Measurements from ENCODE around the gene MAT1A. TPM values are rescaled to one million over a fixed set of nuclear protein-coding genes. Genes with fewer than 3 reads are reported as not detected.

Gene MAT1A
- total and polyA plus RNA-seq, 2 of the 8 experiments (the other 6 are each of a cell fraction or from before 2014, with no cell fraction given), result 4.1 to 6.4 TPM

DNA sequence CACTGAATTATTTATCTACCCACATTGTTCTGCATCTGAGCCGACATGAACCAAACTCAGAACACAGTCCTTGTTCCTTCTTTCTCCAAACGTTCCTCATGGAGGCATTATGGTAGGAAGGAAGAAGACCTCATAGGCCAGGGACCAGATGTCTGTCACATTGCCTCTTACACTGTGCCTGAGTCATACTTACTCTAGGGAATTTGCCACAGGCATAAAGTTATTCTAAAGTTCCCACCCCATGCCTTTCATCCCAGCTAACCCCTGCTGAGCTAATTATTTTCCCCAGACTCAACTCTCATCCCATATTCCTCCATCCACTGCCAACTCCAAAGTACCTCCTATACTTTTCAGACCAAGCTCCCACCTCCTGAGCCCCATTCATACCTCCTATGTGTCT lies 21.2 kb downstream of the MAT1A start:
- H3K4me3 ChIP-seq (ENCODE audit: extremely low read depth in 1 of 4, insufficient read depth in 2 of 4, low read depth in 3 of 4, low read length in 4 of 4), result no peak overlapping the region
- no peak overlapping the region for H2BK12ac ChIP-seq (ENCODE audit: low read depth, low read length)
- ChIA-PET CTCF (ENCODE audit: partially characterized antibody) (interaction anchor here (1.1 to 1.6 kb wide), 4 partner anchors 9 to 110 kb away, joined by 3 to 10 read pairs (median 4); no protein-coding TSS in a partner anchor), POLR2A (ENCODE audit: partially characterized antibody) (no interaction called here)
- no peak overlapping the region for H3K23ac ChIP-seq (ENCODE audit: insufficient read length)
- no peaks in the 10 kb centered on the region for H3K9me3 ChIP-seq (ENCODE audit: insufficient read depth in 2 of 2, low read depth in 1 of 2, low read length in 1 of 2)
- no peaks in the 10 kb centered on the region for H3K79me1 ChIP-seq (ENCODE audit: low read depth, low read length)
- no peak overlapping the region for H2BK20ac ChIP-seq (ENCODE audit: low read length)
- H2BK5ac ChIP-seq (ENCODE audit: low read depth, low read length), result no peak overlapping the region
- no peaks in the 10 kb centered on the region for H4K20me1 ChIP-seq (replicated peaks in 1 of 2; ENCODE audit: control insufficient read depth in 1 of 2, insufficient read depth in 2 of 2, low read length in 2 of 2)
- H3K18ac ChIP-seq (ENCODE audit: extremely low read depth, low read length), result no peak overlapping the region
- no peak overlapping the region for H3K4me2 ChIP-seq (ENCODE audit: insufficient read depth in 1 of 2, low read depth in 2 of 2, low read length in 2 of 2)
- WGBS, 2 experiments (ENCODE audit: extremely low coverage in 1 of 2, insufficient coverage in 1 of 2, insufficient read length in 1 of 2, insufficient replicate concordance in 2 of 2, low coverage in 1 of 2, low lambda C conversion rate in 2 of 2, missing lambda C conversion rate in 1 of 2), result 89% methylated on average over 2 of the region's 2 CpGs; no CpG with 5 or more reads in 1 of the 2 experiments
- no peak overlapping the region for H2AK5ac ChIP-seq (ENCODE audit: low read depth, low read length)
- no peak overlapping the region for H3K27ac ChIP-seq (ENCODE audit: low read depth, low read length)
- no peak overlapping the region for H2AFZ ChIP-seq (ENCODE audit: low read length)
- no peaks in the 10 kb centered on the region for H3K36me3 ChIP-seq (ENCODE audit: control insufficient read depth in 2 of 4, insufficient read depth in 4 of 4, low read length in 3 of 4)
- no peak overlapping the region for H3K9ac ChIP-seq (replicated peaks in 1 of 4; ENCODE audit: extremely low read depth in 1 of 4, low read depth in 3 of 4, low read length in 3 of 4)
- no peaks in the 10 kb centered on the region for H3K79me2 ChIP-seq (ENCODE audit: control insufficient read depth in 1 of 2, insufficient read depth in 2 of 2, low read length in 2 of 2)
- peaks cover 0 to 13% (median 7%) of the 10 kb centered on the region in 4 experiments; a peak in 3 of 7 replicates for H3K4me1 ChIP-seq (replicated peaks in 1 of 4; ENCODE audit: control insufficient read depth in 3 of 4, insufficient read depth in 4 of 4, low read length in 3 of 4)
- no peak overlapping the region for H4K8ac ChIP-seq (ENCODE audit: extremely low read depth, insufficient read depth, low read length)
- DNase-seq (ENCODE audit: low read depth in 1 of 2, low spot score in 2 of 2), result no peak
- H3K27me3 ChIP-seq (replicated peaks in 1 of 4; ENCODE audit: control insufficient read depth in 3 of 4, extremely low read depth in 1 of 4, insufficient read depth in 3 of 4, low read length in 3 of 4), result no peaks in the 10 kb centered on the region; a peak in 1 of 7 replicates
- H3K23me2 ChIP-seq (ENCODE audit: low read depth, low read length), result no peaks in the 10 kb centered on the region
- H2BK15ac ChIP-seq (ENCODE audit: low read length), result no peak overlapping the region
- no peak overlapping the region for H3K14ac ChIP-seq (ENCODE audit: insufficient read length)
- no peak overlapping the region for H4K91ac ChIP-seq (replicated peaks; ENCODE audit: insufficient read length, low read length)
- H4K5ac ChIP-seq (ENCODE audit: insufficient read length, low read depth, low read length), result no peak overlapping the region
- no peak overlapping the region for H3K4ac ChIP-seq (replicated peaks; ENCODE audit: insufficient read length, low read depth, low read length)
- H2BK120ac ChIP-seq (replicated peaks; ENCODE audit: low read depth, low read length), result no peak overlapping the region
- FAIRE-seq, result no peak
- no peak overlapping the region for H3K56ac ChIP-seq (replicated peaks; ENCODE audit: insufficient read length, low read depth, low read length)
- TF ChIP-seq SP4 (IDR thresholded peaks at IDR 0.05; ENCODE audit: low read length), result no peak
- TF ChIP-seq CBX5 (IDR thresholded peaks at IDR 0.05; ENCODE audit: low read depth, low read length), result no peak
- TF ChIP-seq FOSL1 (IDR thresholded peaks at IDR 0.05; ENCODE audit: insufficient read depth, low read depth, low read length), result no peak
- TF ChIP-seq EGR1 (IDR thresholded peaks at IDR 0.05; ENCODE audit: borderline replicate concordance, low read depth, low read length), result no peak
